ENCODE measurements around the gene SNX14. TPM values are rescaled to one million over a fixed set of nuclear protein-coding genes. Genes with fewer than 3 reads are reported as not detected.

The SNX14 gene
- total and polyA plus RNA-seq, 12 donors = 21.3 to 52.5 (median 28.5) TPM

DNA sequence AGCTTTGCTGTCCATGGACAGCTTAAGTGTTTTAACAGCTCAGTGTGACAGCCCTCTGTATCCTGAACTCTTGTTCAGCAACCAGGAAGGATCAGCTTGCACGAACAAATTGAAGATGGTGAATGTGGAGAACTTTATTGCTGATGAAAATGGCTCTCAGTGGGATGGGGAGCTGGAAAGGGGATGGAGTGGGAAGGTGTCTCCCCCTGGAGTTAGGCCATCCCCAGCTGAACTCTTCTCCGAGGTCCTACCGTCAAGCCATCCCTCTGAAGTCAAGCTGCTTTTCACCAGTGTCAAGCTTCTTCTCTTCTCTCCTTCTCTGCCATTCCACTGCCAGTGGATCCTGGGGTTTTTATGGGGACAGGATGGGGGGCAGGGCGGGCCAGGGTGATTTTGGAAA lies 117.1 kb downstream of the SNX14 start:
- no peaks in the 10 kb centered on the region for H3K36me3 ChIP-seq
- intact Hi-C loops (cut with DNase I) = no loop called here
- ATAC-seq (no peak), DNase-seq (no peak)
- TF ChIP-seq CTCF (IDR thresholded peaks at IDR 0.05) = no peak
- H3K4me1 ChIP-seq = no peaks in the 10 kb centered on the region
- H3K4me3 ChIP-seq = no peak overlapping the region
- H3K27me3 ChIP-seq = no peaks in the 10 kb centered on the region
- no peak overlapping the region for H3K27ac ChIP-seq
- H3K9me3 ChIP-seq = peaks cover 0 to 16% (median 0%) of the 10 kb centered on the region in 11 donors
- 95% methylated on average over 4 of the region's 4 CpGs for WGBS, 2 donors

DNA sequence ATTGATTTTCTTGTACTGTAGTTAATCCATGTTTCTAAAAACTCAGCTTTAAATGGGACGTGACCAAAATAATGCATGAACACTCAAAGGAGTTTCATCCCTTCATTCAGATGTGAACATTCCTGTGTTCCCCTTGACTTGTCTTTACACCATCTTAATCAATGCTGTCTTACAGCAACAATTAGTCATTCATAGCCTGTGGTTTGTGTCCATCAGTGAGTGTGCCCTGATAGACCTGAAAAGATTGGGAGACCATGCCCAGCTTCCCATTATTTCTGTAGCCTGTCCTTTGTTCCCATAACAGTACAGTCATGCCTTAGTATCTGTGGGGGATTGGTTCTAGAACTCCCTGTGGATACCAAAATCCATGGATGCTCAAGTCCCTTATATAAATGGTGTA lies 119.9 kb downstream of the SNX14 start:
- peaks cover 0 to 16% (median 0%) of the 10 kb centered on the region in 11 donors for H3K9me3 ChIP-seq
- intact Hi-C loops (cut with DNase I) = no loop called here
- no peaks in the 10 kb centered on the region for H3K36me3 ChIP-seq
- no peaks in the 10 kb centered on the region for H3K4me1 ChIP-seq
- WGBS, 2 donors = 92 to 95% methylated on average over 1 of the region's 1 CpG
- no peaks in the 10 kb centered on the region for H3K27me3 ChIP-seq
- DNase-seq (no peak), ATAC-seq (no peak)
- TF ChIP-seq CTCF (IDR thresholded peaks at IDR 0.05) = no peak
- H3K4me3 ChIP-seq = no peak overlapping the region
- no peak overlapping the region for H3K27ac ChIP-seq

- no peak overlapping the region for H3K27ac ChIP-seq
- peaks cover 0 to 16% (median 0%) of the 10 kb centered on the region in 11 donors for H3K9me3 ChIP-seq
- WGBS, 2 donors = 67 to 72% methylated on average over 1 of the region's 1 CpG
These were observed 120.9 kb downstream of the SNX14 start for GRCh38 chr6:85472744-85473143.

GRCh38 chr6:85470023-85470410 lies 123.6 kb downstream of the SNX14 start:
- intact Hi-C loops (cut with DNase I) = no loop called here
- H3K36me3 ChIP-seq = peaks cover 0 to 7% (median 0%) of the 10 kb centered on the region in 9 donors
- no peaks in the 10 kb centered on the region for H3K9me3 ChIP-seq
- no peak overlapping the region for H3K27ac ChIP-seq
- DNase-seq (no peak), ATAC-seq (no peak)
- H3K4me1 ChIP-seq = peaks cover 0 to 9% (median 0%) of the 10 kb centered on the region in 9 donors
- no peaks in the 10 kb centered on the region for H3K27me3 ChIP-seq
- 55 to 56% methylated on average over 2 of the region's 2 CpGs for WGBS, 2 donors
- TF ChIP-seq CTCF (IDR thresholded peaks at IDR 0.05) = no peak
- no peak overlapping the region for H3K4me3 ChIP-seq

More at GRCh38 chr6:85472744-85473143, 120.9 kb downstream of the SNX14 start:
- ATAC-seq = no peak
- Histone ChIP-seq H3K4me3 (no peak overlapping the region), H3K36me3 (no peaks in the 10 kb centered on the region), H3K27me3 (no peaks in the 10 kb centered on the region), H3K4me1 (no peaks in the 10 kb centered on the region)
- TF ChIP-seq CTCF (IDR thresholded peaks at IDR 0.05) = no peak
- no peak for DNase-seq
- intact Hi-C loops (cut with DNase I) = no loop called here

Measured in heart right ventricle (tissue), 16 donors.